Activated naive CD4-positive, alpha-beta T cell treated with anti-CD3 and anti-CD28 coated beads, Interleukin-2, amount 50 U/mL, for 16 hours (primary cell): ENCODE data around the gene ARHGEF11.

Source experiments
- DNase-seq: peaks from one replicate; pipeline ENCODE4 v3.0.0-alpha.2; 2020

ARHGEF11 gene

DNA sequence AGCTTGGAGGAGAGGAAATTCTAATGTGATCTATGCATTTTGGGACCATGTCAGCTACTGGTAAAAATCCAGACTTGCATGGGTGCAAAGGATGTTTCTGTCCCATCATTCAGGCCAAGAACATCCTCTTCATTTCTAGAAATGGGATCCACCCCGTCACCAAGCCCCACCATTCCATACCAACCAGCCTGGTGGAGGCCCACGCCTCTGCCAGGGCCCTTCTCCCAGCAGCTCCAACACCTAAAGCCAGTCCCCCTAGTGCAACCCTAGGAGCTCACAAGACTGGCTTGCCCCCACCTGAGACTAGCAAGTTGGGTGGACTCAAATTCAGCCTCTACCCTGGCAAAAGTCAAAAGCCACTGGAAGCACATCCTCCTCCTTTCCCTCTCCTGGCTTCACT lies 1.9 kb downstream of the ARHGEF11 start:
- DNase-seq: no peak

DNA sequence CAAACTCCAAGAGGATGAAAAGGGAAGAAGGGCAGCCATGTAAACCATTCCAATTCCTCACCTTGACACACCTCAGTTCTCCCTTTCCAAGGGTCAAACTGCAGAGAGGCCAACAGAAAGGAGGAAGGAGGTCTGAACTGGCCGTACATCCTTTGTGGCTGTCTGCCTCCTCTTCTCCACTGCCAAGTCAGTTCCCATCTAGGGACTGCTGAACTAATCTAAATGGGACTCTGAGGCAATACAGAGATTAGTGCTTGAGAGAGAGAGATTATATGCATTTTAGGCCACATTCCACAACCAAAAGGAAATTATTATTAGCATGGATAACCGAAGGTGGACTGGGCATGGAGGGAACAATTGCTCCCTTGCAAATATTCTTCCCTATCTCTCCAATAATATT lies 2.7 kb downstream of the ARHGEF11 start:
- no peak for DNase-seq

DNA sequence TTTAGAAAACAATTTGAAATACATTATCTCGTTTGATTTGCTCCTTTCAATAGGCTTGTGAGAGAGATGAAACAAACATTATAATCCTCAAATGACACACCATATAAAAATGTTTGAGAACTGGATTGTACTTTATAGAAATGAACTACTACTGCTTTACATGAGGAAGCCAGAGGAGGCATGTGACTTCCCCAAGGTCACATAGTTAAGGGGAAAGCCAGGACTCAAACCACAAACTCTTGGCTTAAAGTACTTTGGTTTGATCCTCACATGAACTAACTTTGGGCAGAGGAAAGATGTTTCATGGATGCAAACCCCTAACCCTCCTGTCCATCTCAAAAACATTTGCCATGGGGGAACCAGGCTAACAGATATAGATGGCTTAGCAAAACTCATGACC lies 4.7 kb downstream of the ARHGEF11 start:
- DNase-seq: no peak

DNA sequence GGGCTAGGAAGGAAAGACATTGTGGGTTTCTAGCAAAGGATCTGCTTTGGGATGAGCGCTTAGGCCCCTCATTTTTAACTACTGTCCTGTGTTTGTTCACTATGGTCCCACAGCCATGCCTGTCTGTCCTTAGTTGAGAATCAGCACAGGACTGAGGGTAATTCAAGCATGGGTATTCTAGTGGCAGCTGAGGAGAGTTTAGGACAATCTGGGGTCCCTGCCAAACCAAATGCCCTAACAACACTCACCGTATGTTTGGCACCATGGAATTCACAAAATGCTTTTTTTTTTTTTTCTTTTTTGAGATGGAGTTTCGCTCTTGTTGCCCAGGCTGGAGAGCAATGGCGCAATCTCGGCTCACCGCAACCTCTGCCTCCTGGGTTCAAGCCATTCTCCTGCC lies 10.4 kb downstream of the ARHGEF11 start:
- DNase-seq: no peak

DNA sequence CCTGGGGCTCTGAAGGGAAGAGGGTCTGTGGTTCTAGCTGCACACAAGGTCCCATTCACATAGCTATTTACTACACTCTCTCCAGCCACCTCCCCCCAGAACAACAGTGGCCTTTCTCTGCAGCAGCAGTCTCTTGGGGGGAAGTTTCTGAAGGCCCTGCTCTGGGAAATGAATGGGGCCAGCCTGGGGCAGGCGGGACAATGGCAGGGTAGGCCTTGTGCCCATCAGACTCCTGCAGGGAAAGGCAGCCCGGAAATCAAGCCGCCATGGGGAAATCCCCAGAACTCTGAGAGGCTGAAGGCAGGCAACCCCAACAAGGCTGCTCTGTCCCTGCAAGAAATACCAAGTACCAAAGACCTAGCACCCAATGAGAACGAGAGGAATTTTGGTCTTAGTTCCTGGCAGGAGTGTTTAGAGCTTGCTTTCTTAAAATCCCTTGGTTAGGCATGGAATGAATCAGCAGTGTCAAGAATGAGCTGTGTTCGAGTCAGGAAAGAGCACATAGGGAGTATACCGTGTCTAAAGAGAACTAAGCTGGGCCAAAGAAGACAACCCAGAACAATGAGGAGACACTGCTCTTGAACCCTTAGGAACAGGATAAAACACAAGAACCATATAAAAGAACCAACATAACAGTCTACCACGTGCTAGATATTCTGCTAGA lies 11.3 kb downstream of the ARHGEF11 start:
- no peak for DNase-seq

DNA sequence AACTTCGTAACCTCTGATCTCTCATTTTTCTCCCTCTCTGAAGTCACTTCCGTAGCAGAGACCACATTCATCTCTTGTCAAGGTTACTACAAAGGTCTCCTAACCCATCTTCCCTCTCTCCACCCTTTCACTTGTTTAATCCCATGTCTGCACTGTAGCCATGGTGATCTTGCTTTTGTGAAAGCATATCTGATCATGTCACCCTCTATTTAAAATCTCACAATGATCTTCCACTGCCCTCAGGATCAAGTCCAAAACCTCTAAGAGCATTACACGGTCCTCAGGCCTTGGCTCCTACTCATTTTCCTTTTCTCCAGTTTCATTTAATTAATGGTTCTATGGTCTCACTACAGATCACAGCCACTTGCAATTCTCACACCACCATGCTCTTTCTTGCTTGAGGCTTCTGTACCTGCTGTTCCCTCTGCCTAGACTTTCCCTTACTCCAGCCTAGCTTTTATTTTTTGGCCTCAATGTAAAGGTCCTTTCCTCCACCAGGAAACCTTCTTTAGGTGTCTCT lies 12.1 kb downstream of the ARHGEF11 start:
- DNase-seq: no peak

DNA sequence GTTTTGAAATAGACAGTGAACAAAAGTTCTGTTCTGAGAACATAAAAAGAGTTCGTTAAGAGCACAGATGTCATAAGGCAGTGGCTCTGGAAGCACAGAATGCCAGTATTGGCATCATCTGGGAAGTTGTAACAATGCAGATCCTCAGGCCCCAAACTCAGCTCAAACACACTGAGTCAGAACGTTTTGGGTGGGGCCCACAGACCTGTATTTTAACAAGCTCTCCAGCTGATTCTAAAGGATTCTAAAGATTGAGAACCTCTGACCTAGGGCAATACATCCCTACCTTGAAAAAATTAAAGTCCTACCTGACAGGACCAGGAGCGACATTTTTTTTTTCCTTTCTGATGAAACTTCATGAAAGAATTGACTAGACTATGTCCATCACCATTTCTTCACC lies 13.2 kb downstream of the ARHGEF11 start:
- DNase-seq: no peak

DNA sequence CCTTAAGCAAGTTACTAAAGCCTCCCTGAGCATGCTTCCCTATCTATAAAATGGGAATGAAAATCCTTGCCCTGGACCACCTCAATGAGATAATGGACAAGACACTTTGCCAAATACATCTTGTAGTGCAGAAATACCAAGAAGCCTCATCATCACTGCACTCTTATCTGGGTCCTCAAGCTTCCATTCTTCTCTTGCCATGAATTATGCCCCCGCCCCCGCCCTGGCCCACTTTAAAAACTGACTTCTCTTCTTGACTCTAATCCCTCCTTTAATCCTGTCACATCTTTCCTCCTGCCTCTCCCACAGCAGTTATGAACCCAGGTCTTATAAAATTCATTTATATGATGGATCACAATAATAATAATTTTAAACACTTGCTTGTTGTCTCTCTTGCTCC lies 14.8 kb downstream of the ARHGEF11 start:
- no peak for DNase-seq

DNA sequence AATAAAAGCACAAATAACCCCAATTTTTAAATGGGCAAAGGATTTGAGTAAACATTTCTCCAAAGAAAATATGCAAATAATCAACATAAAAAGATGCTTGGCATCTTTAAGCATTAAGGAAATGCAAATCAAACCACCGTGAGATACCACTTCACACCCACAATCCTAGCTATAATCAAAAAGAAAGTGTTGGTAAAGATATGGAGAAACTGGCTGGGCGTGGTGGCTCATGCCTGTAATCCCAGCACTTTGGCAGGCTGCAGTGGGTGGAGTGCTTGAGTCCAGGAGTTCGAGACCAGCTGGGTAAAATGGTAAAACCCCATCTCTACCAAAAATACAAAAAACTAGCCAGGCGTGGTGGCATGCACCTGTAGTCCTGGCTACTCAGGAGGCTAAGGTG lies 16.9 kb downstream of the ARHGEF11 start:
- DNase-seq: no peak

DNA sequence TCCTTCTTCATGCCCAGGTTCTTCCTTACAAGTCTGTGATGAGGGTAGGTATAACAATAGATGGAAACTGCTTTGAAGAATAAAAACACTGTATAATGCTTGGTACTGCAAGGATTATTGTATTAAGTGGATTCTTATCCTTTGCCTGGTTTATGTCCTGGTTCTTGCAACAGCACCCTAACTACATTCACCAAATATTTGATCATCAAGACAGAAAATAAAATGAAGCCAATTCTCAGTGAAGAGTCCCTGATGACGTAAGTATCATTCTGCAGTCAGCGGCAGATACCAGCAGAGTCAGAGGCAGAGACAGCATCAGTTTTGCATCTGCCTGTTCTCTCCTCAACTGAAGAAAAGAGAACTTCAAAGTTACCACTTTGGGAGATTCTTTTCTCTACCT lies 19.7 kb downstream of the ARHGEF11 start:
- no peak for DNase-seq

DNA sequence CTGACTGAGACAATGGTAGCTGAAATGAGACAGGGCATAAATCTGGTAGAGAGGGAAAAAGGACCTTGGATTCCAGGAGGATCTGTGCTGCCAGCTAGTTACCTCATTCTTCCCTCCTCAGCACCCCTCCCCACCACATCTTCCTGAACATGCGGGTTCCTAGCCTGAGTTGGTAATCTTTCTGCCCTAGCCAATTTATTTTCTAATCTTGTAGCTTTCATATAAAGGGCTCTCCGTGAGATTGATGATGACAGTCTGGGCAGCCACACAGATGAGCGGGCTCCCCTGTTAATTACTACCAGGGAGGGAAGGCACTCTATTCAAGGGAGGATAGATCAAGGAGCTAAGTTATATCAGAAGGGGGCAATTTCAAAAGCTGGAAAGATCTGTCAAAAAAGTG lies 20.2 kb downstream of the ARHGEF11 start:
- DNase-seq: no peak

DNA sequence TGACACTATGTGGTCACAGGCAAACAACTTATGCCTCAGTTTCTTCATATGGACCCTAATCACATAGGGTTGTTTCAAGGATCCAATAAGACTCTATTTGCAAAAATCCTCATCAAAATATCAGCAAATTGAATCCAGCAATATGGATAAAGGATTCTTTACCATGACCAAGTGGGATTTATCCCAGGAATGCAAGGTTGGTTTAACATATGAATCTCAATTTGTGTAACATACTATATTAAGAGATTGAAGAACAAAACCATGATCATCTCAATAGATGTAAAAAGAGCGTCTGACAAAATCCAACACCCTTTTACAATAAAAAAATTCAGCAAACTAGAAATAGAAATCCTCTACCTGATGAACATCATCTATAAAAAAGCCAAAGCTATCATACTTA lies 23.9 kb downstream of the ARHGEF11 start:
- no peak for DNase-seq

DNA sequence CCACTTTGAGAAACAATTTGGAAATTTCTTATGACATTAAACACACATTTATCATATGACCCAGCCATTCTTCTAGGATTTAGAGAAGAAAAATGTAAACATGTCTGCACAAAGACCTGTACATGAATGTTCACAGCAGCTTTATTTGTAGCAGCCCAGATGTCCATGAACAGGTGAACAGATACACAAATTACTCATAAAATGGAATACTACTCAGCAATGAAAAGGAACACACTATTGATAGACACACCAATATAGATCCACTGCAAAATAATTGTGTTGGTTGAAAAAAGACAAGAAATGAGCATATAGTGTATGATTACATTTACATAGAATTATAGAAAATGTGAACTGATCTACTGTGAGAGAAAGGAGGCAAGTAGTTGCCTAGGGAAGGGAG lies 26.1 kb downstream of the ARHGEF11 start:
- no peak for DNase-seq

DNA sequence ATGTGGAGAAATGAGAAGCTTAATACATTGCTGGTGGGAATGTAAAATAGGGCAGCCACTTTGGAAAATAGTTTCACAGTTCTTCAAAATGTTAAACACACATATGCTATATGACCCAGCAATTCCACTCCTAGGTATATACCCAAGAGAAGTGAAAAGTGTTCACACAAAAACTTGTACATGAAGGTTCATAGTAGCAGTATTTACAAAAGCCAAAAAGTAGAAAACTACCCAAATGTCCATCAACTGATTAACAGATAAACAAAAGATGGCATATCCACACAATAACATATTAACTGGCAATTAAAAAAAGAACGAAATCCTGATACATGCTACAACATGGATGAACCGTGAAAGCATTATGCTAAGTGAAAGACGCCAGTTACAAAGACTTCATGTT lies 33.7 kb downstream of the ARHGEF11 start:
- no peak for DNase-seq

DNA sequence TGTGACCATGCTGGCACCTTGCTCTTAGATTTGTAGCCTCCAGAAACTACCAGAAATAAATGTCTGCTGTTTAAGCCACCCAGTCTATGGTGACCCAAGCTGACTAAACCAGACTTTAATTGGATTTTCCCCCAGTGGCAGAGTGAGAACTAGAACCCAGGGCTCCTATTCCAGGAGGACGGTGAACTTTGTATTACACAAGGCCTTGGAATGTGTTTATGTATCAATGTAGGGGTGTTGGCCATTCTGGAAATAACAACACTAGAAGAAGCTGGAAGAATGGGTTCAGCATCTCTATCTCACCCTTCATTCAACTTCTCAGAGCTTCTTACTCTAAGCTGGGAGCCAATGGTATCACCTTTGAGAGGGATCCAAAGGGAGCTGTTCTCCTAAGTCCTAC lies 37.0 kb downstream of the ARHGEF11 start:
- DNase-seq: no peak

DNA sequence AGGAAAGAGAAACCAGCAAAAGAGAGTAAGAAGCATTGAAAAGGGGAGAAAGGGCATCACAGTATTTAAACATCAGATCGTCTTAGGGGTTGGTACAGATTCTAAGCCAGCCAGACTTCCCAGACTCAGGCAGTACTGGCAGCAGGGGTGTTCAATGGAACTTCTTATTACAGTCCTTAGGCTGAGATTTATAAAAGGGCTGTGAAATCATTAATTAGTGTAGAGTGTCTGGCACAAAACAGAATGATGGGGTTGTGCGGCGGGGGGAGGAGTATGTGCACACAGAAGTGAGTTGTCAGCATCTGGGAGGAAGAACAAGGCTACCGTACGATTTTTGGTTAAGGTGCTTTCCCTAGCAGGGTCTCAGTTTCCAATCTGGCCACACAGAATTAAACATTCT lies 38.2 kb downstream of the ARHGEF11 start:
- DNase-seq: no peak

DNA sequence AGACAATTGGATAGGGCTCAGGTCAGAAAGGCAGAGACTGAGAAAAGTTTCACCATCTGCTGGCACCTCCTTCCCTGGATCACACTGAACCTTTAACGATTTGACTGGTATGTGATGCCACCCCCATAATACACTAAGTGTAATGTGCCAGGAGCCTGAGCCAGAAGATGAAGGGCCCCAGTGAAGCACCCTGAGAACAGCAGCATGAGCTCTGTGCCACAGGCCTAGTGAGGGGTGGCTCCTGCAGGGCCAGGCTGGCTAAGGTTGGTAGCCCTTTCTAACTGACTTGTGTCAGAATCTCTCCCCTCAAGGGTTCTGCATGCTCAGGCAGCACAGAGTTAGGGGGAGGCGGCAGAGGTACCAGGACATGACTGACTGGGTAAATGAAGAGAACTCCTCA lies 38.9 kb downstream of the ARHGEF11 start:
- DNase-seq: no peak

DNA sequence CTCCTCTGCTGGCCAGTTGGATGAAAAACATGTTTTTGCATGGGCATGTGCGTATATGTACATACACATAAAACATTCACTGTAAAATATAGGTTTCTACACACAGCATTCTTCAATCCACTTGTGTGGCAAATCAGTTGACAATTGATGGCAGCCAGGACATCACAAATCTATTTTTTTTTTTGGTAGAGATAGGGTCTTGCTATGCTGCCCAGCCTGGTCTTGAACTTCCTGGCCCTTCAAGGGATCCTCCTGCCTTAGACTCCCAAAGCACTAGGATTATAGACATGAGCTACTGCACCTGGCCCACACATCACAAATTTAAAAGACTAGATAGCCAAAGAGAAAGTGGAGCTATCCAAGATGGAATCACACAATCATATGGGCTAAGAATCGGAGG lies 39.6 kb downstream of the ARHGEF11 start:
- no peak for DNase-seq

DNA sequence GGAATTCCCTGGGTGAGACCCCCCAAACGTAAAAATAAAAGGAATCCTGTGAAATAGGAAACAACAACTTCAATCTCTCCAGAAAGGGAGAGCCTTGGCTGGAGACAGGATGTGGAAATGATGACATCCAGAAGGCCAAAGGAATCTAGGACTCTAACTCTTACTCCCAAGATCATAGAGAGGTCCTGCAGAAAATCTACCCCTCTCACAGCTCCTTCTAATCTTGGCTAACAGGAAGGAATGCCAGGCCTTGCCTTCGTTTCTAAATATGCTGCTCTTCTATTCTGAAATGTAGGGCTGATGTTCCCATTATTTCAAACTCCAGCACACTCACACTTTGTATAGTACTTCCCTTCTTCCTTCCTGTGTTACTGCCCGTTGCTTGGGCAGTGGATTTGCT lies 40.7 kb downstream of the ARHGEF11 start:
- DNase-seq: no peak

DNA sequence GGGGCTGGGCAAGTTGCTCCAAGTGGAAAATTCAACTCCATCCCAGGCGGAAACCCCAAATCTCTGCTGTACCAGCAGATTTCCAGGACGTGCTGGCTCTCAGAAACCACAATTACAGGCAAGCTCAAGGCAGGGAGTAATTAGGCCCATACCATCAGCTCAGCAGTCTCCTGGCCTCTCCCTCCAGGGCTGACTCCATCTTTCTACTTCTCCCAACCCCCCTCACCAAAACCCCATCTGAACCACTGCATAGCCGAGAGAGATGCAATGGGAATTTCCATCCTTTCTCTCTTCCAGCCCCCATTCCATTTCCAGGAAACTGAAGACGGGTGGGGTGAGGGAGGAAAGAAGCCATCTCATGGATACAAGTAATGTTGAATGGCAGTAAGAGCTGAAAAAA lies 41.2 kb downstream of the ARHGEF11 start:
- DNase-seq: no peak

DNA sequence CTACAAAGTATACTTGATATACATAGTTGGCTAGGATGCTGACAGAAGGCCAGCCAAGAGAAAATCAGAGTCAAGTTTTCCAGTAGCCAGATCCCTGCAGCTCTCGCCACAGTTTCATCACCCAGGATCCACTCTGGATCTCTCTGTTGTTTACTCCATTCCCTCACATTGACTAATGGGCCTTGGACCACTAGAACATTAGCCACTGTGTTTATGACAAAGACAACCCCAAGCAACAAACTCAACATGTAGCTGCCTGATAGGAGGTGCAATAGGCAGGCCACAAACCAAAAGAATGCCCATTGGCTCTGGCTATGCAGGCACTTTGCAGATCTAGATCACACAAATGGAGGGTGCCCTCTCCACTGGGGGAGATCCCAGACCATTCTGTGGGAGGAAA lies 44.2 kb downstream of the ARHGEF11 start:
- no peak for DNase-seq

DNA sequence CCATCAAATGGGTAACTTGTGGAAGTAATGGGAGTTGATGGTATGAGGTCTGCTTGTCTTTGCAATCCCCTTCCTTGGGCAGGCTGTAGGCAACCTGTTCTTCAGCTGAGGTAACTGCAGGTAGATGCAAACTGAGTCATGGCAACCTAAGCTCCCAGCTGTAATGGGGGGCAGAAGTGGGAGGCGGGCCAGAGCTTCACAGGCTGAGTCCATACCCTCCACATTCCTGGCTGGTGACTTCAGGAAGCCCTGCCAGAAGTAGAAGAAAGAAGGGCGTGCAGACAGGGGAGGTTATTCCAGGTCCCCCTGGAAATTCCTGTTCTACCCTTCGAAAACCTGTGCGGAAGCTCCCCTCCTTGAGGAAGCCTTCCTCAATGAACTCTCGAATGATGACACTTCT lies 44.9 kb downstream of the ARHGEF11 start:
- DNase-seq: no peak

DNA sequence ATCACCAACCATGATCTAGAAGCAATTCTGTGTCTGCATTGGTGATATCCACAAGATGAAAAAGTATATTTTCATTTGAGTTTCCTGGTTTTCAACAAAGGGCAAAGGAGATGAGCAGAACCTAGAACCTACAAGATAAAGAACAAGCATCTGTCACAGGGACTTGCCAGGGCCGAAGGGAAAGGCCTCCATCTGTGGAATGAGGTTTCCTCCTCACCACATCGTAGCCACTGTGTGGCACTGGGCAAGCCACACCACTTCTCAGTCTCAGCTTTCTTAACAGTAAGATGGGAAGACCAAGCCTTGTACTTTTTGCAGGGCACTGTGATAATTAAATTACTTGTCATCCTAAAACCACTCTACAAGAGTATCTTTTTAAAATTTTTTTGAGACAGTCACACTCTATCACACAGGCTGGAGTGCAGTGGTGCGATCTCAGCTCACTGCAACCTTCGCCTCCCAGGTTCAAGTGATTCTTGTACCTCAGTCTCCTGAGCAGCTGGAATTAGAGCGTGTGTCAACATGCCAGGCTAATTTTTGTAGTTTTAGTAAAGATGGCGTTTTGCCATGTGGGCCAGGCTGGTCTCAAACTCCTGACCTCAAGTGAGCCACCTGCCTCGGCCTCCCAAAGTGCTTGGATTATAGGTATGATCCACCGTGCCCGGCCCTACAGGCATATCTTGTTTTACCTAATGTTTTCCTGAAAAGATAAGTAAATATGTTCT lies 45.8 kb downstream of the ARHGEF11 start:
- DNase-seq: no peak

DNA sequence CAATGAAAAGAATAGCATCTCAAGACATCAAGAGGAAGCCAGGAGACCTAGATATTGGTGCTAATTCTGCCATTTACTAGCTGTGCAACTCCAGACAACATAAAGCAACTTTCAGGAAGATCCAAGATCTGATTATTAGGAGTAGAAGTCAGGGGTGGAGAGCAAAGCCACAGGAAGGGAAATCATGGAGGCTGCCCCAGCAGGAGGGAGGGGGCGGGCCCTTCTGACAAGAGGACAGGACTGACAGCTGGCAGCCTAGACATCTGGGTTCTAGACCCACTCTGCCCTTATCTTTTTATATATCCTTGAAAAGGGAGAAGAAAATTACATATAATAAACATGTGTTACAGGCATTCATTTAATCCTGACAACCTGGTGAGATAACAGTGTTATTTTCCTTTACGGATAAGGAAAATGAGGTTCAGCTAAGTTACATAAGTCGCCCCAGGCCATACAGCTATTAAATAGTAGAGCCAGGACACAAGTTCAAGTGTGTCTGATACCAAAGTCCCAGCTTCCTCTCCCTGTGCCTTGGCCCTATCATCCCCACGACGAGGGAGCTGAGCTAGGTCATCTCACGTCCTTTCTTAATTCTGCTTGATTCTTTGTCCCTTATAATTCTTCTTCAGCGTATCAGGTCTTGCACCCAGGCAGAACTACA lies 46.6 kb downstream of the ARHGEF11 start:
- DNase-seq: no peak
